Measurements from ENCODE around the gene RGS6.
"Not testable (repeated sequence)": the region's sequence is repeated elsewhere in the genome, so short reads cannot be mapped to it uniquely, and the experiment has no call there.

RGS6 gene

DNA sequence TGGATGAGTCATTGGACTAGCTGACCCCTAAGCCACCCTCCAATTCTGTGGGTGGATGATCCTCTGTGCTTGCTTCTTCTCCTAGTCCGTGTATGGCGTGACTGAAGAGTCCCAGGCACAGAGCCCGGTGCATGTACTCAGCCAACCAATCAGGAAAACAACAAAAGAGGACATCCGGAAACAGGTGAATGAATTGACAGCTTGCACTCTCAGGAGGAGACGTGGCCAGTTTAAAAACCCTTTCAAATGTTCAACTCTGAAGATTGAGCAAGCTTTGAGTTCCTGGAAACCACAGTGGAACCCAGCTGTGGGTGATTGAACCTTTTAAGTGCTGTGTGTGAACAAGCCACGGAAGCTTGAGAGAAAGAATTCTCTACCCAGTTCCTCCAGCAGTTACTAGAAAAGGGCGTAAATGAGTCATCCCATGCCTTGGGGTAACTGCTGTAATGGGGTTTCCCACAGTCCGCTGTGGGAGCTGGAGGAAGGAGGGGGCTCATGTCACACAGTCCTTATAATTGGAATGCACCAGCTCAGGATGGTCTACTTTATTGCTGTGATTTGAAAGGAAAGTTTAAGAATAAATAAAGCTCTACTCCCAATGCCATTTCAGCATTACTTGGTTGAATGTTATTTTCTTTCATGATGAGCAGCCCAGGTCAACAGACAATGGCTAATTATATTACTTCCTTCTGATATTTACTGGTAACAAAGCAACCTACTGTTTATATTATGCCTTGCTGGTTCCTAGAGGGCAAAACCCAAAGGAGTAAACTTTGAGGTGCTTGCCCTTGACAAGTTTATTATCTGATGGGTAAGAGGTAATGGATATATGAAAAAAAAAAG, 544.6 kb downstream of the RGS6 start:
- Histone ChIP-seq H3K4me3 (ENCODE audit: low read depth in 1 of 2, low read length in 1 of 2) (no peak overlapping the region), H3K36me3 (no peaks in the 10 kb centered on the region), H3K9me3 (no peaks in the 10 kb centered on the region), H3K27ac (no peak overlapping the region), H3K4me1 (ENCODE audit: control insufficient read depth in 1 of 2, insufficient read depth in 1 of 2, low read depth in 1 of 2, low read length in 1 of 2) (no peaks in the 10 kb centered on the region), H3K27me3 (peaks cover 11% of the 10 kb centered on the region)
- no peak for TF ChIP-seq CTCF (IDR thresholded peaks at IDR 0.05)

- not testable (repeated sequence) for H3K4me1 ChIP-seq (ENCODE audit: control insufficient read depth in 1 of 2, insufficient read depth in 1 of 2, low read depth in 1 of 2, low read length in 1 of 2); H3K9me3 ChIP-seq; H3K36me3 ChIP-seq; H3K27ac ChIP-seq; H3K4me3 ChIP-seq (ENCODE audit: low read depth in 1 of 2, low read length in 1 of 2)
- peaks cover 11% of the 10 kb centered on the region for H3K27me3 ChIP-seq
These were observed 545.3 kb downstream of the RGS6 start for GRCh38 chr14:72477578-72477977.

DNA sequence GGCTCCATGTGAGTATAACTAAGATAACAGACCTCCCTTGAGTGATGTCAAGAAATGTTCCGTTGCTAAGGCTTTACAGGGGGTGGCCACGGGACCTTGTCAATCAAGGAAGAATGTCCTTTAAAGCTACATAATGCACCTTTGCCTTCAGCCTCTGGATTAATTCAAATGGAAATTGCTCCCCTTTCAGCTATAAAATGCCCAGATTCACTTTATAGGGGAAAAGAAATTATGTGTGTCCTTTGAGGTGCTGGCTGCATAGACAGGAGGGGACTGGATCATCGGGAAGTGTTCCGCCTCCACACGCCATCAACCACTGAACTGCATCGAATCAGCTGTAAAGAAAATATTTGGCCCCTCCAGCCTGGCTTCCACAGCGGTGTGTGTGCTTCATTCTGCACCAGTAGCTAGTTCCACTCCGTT, 546.3 kb downstream of the RGS6 start:
- H3K9me3 ChIP-seq: no peaks in the 10 kb centered on the region
- no peaks in the 10 kb centered on the region for H3K36me3 ChIP-seq
- peaks cover 11% of the 10 kb centered on the region for H3K27me3 ChIP-seq
- no peak for TF ChIP-seq CTCF (IDR thresholded peaks at IDR 0.05)
- H3K4me3 ChIP-seq (ENCODE audit: low read depth in 1 of 2, low read length in 1 of 2): no peak overlapping the region
- no peaks in the 10 kb centered on the region for H3K4me1 ChIP-seq (ENCODE audit: control insufficient read depth in 1 of 2, insufficient read depth in 1 of 2, low read depth in 1 of 2, low read length in 1 of 2)
- no peak overlapping the region for H3K27ac ChIP-seq

DNA sequence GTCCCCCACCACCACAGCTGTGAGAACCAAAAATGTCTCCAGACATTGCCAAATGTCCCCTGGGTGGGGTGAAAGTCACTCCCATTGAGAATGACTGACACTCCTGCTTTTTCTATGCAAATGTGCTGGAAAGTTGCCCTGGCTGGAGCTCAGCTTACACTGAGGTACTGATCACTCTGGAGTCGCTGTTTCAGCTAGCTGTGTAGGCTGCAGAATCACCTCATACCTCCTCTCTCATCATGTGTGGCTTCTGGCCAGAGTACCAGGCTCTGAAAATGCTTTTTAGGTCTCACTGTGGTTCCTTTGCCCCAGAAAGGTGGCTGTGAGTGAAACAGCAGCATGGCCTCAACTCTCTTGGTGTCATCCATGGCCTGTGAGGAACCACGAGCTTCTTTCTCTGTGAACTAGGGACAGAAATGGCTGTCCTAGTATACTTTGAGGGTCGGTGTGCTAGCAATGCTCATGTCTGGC, 547.3 kb downstream of the RGS6 start:
- H3K4me3 ChIP-seq (ENCODE audit: low read depth in 1 of 2, low read length in 1 of 2): no peak overlapping the region
- no peak overlapping the region for H3K27ac ChIP-seq
- H3K36me3 ChIP-seq: no peaks in the 10 kb centered on the region
- TF ChIP-seq CTCF (IDR thresholded peaks at IDR 0.05): no peak
- no peaks in the 10 kb centered on the region for H3K4me1 ChIP-seq (ENCODE audit: control insufficient read depth in 1 of 2, insufficient read depth in 1 of 2, low read depth in 1 of 2, low read length in 1 of 2)
- H3K27me3 ChIP-seq: peaks cover 11% of the 10 kb centered on the region
- no peaks in the 10 kb centered on the region for H3K9me3 ChIP-seq

- Histone ChIP-seq H3K4me1 (ENCODE audit: control insufficient read depth in 1 of 2, insufficient read depth in 1 of 2, low read depth in 1 of 2, low read length in 1 of 2) (no peaks in the 10 kb centered on the region), H3K27me3 (peaks cover 11% of the 10 kb centered on the region), H3K4me3 (ENCODE audit: low read depth in 1 of 2, low read length in 1 of 2) (no peak overlapping the region), H3K27ac (no peak overlapping the region), H3K9me3 (no peaks in the 10 kb centered on the region), H3K36me3 (no peaks in the 10 kb centered on the region)
- TF ChIP-seq CTCF (IDR thresholded peaks at IDR 0.05): no peak
These were observed 548.4 kb downstream of the RGS6 start for GRCh38 chr14:72480464-72481243.

- H3K36me3 ChIP-seq: no peaks in the 10 kb centered on the region
- no peak for TF ChIP-seq CTCF (IDR thresholded peaks at IDR 0.05)
- H3K4me1 ChIP-seq (ENCODE audit: control insufficient read depth in 1 of 2, insufficient read depth in 1 of 2, low read depth in 1 of 2, low read length in 1 of 2): no peaks in the 10 kb centered on the region
- no peaks in the 10 kb centered on the region for H3K27me3 ChIP-seq
- no peaks in the 10 kb centered on the region for H3K9me3 ChIP-seq
- no peak overlapping the region for H3K4me3 ChIP-seq (ENCODE audit: low read depth in 1 of 2, low read length in 1 of 2)
- H3K27ac ChIP-seq: no peak overlapping the region
These were observed 551.1 kb downstream of the RGS6 start for GRCh38 chr14:72483311-72483710.

Measured in neutrophil (primary cell).